Neural cell (in vitro differentiated cells): ENCODE measurements around the gene PARP16. TPM values are rescaled to one million over a fixed set of nuclear protein-coding genes. Genes with fewer than 3 reads are reported as not detected.
A peak's percentile ranks its signal among the peaks of the same experiment; 100 is the strongest.
"Not testable (repeated sequence)": the region's sequence is repeated elsewhere in the genome, so short reads cannot be mapped to it uniquely, and the experiment has no call there.

Source experiments
- H2AFZ ChIP-seq: fragments of 200-600, 300-800 bp; sonication (generic), shearing (Covaris generic); 2 replicates; pipeline ENCODE4 v1.6.0; 2014; ENCODE audit warnings: low read depth, mild to moderate bottlenecking, antibody characterized with exemption, low read length, moderate library complexity
- H3F3A ChIP-seq: fragments of 200-600 bp; shearing (Covaris generic); 2 replicates; pipeline ENCODE4 v1.6.1; 2016; ENCODE audit warnings: mild to moderate bottlenecking, moderate library complexity, mixed read lengths, antibody characterized with exemption, low read length; ENCODE audit not compliant: insufficient read depth, poor library complexity, severe bottlenecking
- H3K27ac ChIP-seq: fragments of 200-600, 300-800 bp; sonication (generic), shearing (Covaris generic); 2 replicates; pipeline ENCODE4 v1.5.1; 2014; ENCODE audit warnings: mild to moderate bottlenecking, low read length, moderate library complexity
- H3K27me3 ChIP-seq: fragments of 300-800, 200-600 bp; sonication (generic), shearing (Covaris generic); 2 replicates; pipeline ENCODE4 v1.6.0; 2014; ENCODE audit warnings: mild to moderate bottlenecking, low read depth, low read length, moderate library complexity; ENCODE audit not compliant: insufficient read depth
- H3K36me3 ChIP-seq: fragments of 300-800, 200-600 bp; sonication (generic), shearing (Covaris generic); 2 replicates; pipeline ENCODE4 v1.5.1; 2014; ENCODE audit warnings: mild to moderate bottlenecking, antibody characterized with exemption, low read length, moderate library complexity; ENCODE audit not compliant: insufficient read depth
- H3K4me2 ChIP-seq: fragments of 300-800, 200-600 bp; sonication (generic), shearing (Covaris generic); 2 replicates; pipeline ENCODE4 v1.6.0; 2014; ENCODE audit warnings: mild to moderate bottlenecking, low read length
- H3K4me3 ChIP-seq: fragments of 300-800, 200-600 bp; sonication (generic), shearing (Covaris generic); 2 replicates; pipeline ENCODE4 v1.5.1; 2014; ENCODE audit warnings: mild to moderate bottlenecking, low read length, moderate library complexity
- H3K79me2 ChIP-seq: fragments of 200-600 bp; shearing (Covaris generic); replicated peaks from 2 replicates; pipeline ENCODE4 v1.6.0; 2014; ENCODE audit warnings: mild to moderate bottlenecking, low read length, moderate library complexity; ENCODE audit not compliant: insufficient read depth
- H3K9ac ChIP-seq: fragments of 300-800, 200-600 bp; sonication (generic), shearing (Covaris generic); 2 replicates; pipeline ENCODE4 v1.6.1; 2016; ENCODE audit warnings: mild to moderate bottlenecking, low read length, mixed read lengths
- H3K9me2 ChIP-seq: fragments of 200-600 bp; shearing (Covaris generic); 2 replicates; pipeline ENCODE4 v1.6.1; 2016; ENCODE audit warnings: mild to moderate bottlenecking, low read length, mixed read lengths; ENCODE audit not compliant: insufficient read depth
- H3K9me3 ChIP-seq: fragments of 200-600, 300-800 bp; sonication (generic), shearing (Covaris generic); 2 replicates; pipeline ENCODE4 v1.6.1; 2016; ENCODE audit warnings: mild to moderate bottlenecking, mixed run types, low read length, moderate library complexity, mixed read lengths
- H4K20me1 ChIP-seq: fragments of 200-600 bp; shearing (Covaris generic); 2 replicates; pipeline ENCODE4 v1.6.1; 2016; ENCODE audit warnings: mild to moderate bottlenecking, mixed run types; ENCODE audit not compliant: insufficient read depth
- CTCF ChIP-seq: fragments of 450-650 bp; IDR thresholded peaks from 2 replicates; pipeline ENCODE4 v1.5.1; 2014; ENCODE audit warnings: antibody characterized with exemption, mild to moderate bottlenecking, moderate library complexity; ENCODE audit not compliant: poor library complexity, severe bottlenecking
- EP300 ChIP-seq: fragments of 450-650 bp; conservative IDR thresholded peaks from 2 replicates; pipeline ENCODE4 v1.6.1; 2014; ENCODE audit warnings: antibody characterized with exemption, mild to moderate bottlenecking, moderate library complexity; ENCODE audit not compliant: poor library complexity, severe bottlenecking
- EZH2 ChIP-seq: fragments of 200-600, 300-800 bp; shearing (Covaris generic), sonication (generic); IDR thresholded peaks from 2 replicates; pipeline ENCODE4 v1.6.1; 2014; ENCODE audit warnings: antibody characterized with exemption, low read length, borderline replicate concordance, mild to moderate bottlenecking; ENCODE audit not compliant: insufficient read depth, poor library complexity, severe bottlenecking
- MXI1 ChIP-seq: fragments of 450-650 bp; conservative IDR thresholded peaks from 2 replicates; pipeline ENCODE4 v1.6.1; 2014; ENCODE audit warnings: antibody characterized with exemption, mild to moderate bottlenecking; ENCODE audit not compliant: poor library complexity, severe bottlenecking
- POLR2AphosphoS5 ChIP-seq: IDR thresholded peaks from 2 replicates; pipeline ENCODE4 v1.6.1; 2012
- RAD21 ChIP-seq: fragments of 450-650 bp; conservative IDR thresholded peaks from 2 replicates; pipeline ENCODE4 v1.6.1; 2014; ENCODE audit warnings: antibody characterized with exemption, mild to moderate bottlenecking, moderate library complexity
- REST ChIP-seq: IDR thresholded peaks from 2 replicates; pipeline ENCODE4 v1.6.1; 2012; ENCODE audit warnings: borderline replicate concordance
- SMC3 ChIP-seq: fragments of 450-650 bp; conservative IDR thresholded peaks from 2 replicates; pipeline ENCODE4 v1.6.1; 2014; ENCODE audit warnings: antibody characterized with exemption, mild to moderate bottlenecking, moderate library complexity; ENCODE audit not compliant: poor library complexity
- TAF1 ChIP-seq: IDR thresholded peaks from 2 replicates; pipeline ENCODE4 v1.6.1; 2012; ENCODE audit warnings: low read depth
- polyA plus RNA-seq: library from polyadenylated mRNA; depleted of rRNA; stranded (reverse); fragments of >200 nt; gene quantifications from 2 replicates; pipeline ENCODE4 v1.2.3, GENCODE V29; 2014

PARP16 gene
- polyA plus RNA-seq, 1 donor from 2014 or later = 17.0 TPM

- H3K9me3 ChIP-seq, H3F3A ChIP-seq, H3K4me3 ChIP-seq, H3K27ac ChIP-seq, H3K36me3 ChIP-seq, H4K20me1 ChIP-seq, H3K9me2 ChIP-seq, H2AFZ ChIP-seq, H3K4me2 ChIP-seq, H3K9ac ChIP-seq, H3K79me2 ChIP-seq, H3K27me3 ChIP-seq: not testable (repeated sequence)
- TF ChIP-seq CTCF = peak; percentile 49
- peak; percentile 30 for TF ChIP-seq RAD21
- peak; percentile 29 for TF ChIP-seq SMC3
Measured at GRCh38 chr15:65270811-65271545, 15.7 kb downstream of the PARP16 start.

- H2AFZ ChIP-seq = no peak overlapping the region
- H3K4me3 ChIP-seq = no peak overlapping the region
- TF ChIP-seq SMC3 = no peak
- TF ChIP-seq RAD21 = no peak
- no peak overlapping the region for H3K9ac ChIP-seq
- no peaks in the 10 kb centered on the region for H4K20me1 ChIP-seq
- H3K4me2 ChIP-seq = no peak overlapping the region
- no peaks in the 10 kb centered on the region for H3K36me3 ChIP-seq
- H3K27me3 ChIP-seq = no peaks in the 10 kb centered on the region
- no peaks in the 10 kb centered on the region for H3K79me2 ChIP-seq
- H3K9me2 ChIP-seq = no peaks in the 10 kb centered on the region
- no peaks in the 10 kb centered on the region for H3K9me3 ChIP-seq
- no peaks in the 10 kb centered on the region for H3F3A ChIP-seq
- no peak overlapping the region for H3K27ac ChIP-seq
Measured at GRCh38 chr15:65268411-65268810, 18.3 kb downstream of the PARP16 start.

- Histone ChIP-seq H3K36me3 (peaks cover 6% of the 10 kb centered on the region), H3K27ac (no peak overlapping the region), H2AFZ (no peak overlapping the region), H3K9me3 (no peaks in the 10 kb centered on the region), H3K4me3 (no peak overlapping the region), H3K9ac (no peak overlapping the region), H3K27me3 (no peaks in the 10 kb centered on the region), H4K20me1 (no peaks in the 10 kb centered on the region), H3K79me2 (no peaks in the 10 kb centered on the region), H3K9me2 (no peaks in the 10 kb centered on the region), H3K4me2 (no peak overlapping the region), H3F3A (no peaks in the 10 kb centered on the region)
- TF ChIP-seq MXI1 (no peak), REST (no peak), RAD21 (no peak), CTCF (no peak), TAF1 (no peak), EP300 (no peak), POLR2AphosphoS5 (no peak), EZH2 (no peak), SMC3 (no peak)
Measured at GRCh38 chr15:65266469-65266868, 20.2 kb downstream of the PARP16 start.
